GM19238 (cell line): ENCODE measurements around the gene L3MBTL4.
"Not testable (repeated sequence)": the region's sequence is repeated elsewhere in the genome, so short reads cannot be mapped to it uniquely, and the experiment has no call there.

Experiments used
- DNase-seq: peaks from one replicate; pipeline ENCODE4 v3.0.0; 2011; ENCODE audit warnings: low spot score; ENCODE audit not compliant: insufficient read length

L3MBTL4 gene

DNA sequence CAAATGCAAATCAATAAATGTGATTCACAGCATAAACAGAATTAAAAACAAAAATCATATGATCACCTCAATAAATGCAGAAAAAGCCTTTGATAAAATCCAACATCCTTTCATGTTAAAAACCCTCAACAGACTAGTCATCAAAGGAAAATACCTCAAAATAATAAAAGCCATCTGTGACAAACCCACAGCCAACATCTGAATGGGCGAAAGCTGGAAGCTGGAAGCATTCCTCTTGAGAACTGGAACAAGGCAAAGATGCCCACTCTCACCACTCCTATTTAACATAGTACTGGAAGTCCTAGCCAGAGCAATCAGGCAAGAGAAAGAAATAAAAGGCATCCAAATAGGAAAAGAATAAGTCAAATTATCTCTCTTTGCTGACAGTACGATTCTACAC, 367.1 kb downstream of the L3MBTL4 start:
- not testable (repeated sequence) for DNase-seq

- DNase-seq = no peak
These were observed 369.9 kb downstream of the L3MBTL4 start for GRCh38 chr18:6044773-6045172.

DNA sequence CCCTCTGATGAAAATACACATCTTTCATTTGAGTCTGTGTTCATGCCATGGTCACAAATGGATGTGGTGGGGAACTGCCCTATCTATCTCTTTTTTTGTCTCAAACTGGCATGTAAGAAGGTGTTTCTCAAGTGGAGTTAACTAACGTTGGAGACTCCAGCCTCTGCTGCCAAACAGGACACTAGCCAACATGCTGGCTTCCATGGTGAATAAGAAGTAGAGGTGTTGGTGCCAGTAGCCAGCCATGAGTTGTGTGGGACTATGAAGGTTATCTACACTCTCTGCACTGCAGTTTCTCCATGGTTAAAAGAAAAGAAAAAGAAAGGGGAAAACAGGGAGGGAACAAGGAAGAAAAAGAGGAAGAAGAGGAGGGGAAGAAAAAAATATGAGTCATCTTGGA, 370.4 kb downstream of the L3MBTL4 start:
- no peak for DNase-seq

DNA sequence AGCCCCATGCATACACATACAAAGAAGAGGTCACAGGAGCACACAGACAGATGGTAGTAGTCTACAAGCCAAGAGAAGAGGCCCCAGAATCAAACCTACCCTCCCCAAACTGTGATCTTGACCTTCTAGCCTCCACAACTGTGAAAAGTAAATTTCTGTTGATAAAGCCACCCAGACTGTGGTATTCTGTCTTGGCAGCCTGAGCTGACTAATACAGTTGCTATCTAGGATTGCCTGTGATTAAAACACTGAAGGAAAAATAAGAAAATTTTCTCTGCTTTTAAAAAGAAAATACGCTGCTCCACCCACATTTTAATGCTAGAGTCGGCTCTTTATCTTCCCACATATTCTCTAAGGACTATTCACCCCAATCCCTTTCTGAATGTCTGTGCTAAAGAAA, 375.7 kb downstream of the L3MBTL4 start:
- no peak for DNase-seq

DNA sequence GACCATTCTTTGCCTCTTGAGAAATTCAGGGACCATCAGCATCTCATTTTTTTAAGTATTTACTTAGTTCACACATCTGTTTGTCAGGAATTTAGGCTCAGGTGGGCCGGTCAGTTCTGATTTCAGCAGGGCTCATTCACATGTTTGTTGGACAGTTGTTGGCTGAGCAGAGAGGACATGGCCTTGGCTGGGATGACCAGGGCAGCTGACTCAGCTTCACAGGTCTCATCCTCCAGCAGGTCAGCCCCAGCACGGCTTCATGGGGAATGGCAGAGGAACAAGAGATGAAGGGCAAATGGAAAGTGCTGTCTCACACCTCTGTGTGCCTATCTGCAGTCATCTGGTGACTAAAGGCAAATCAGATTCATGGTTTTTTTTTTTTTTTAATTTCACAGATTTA, 383.3 kb downstream of the L3MBTL4 start:
- no peak for DNase-seq

DNA sequence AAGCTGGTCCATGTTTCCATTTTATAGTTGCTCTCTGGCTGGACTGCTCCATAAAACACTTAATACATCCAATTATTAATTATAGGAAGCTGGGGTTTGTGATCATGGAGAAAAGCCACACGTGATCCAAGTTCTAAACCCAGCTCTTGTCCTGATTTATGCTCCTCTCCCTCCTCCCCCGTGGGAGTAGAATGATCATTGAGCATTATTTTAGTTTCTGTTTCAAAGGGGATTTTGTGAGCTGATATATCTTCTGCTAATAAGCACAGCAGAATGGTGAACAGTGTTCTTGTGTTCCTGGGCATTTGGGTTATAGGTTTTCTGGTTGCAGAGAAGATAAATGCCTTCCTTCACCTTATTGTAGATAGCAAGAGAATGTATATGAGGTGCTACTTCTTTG, 383.7 kb downstream of the L3MBTL4 start:
- DNase-seq = no peak

GRCh38 chr18:6024745-6025248, 389.9 kb downstream of the L3MBTL4 start:
- DNase-seq = no peak

GRCh38 chr18:6023551-6023950, 391.2 kb downstream of the L3MBTL4 start:
- DNase-seq = no peak

DNA sequence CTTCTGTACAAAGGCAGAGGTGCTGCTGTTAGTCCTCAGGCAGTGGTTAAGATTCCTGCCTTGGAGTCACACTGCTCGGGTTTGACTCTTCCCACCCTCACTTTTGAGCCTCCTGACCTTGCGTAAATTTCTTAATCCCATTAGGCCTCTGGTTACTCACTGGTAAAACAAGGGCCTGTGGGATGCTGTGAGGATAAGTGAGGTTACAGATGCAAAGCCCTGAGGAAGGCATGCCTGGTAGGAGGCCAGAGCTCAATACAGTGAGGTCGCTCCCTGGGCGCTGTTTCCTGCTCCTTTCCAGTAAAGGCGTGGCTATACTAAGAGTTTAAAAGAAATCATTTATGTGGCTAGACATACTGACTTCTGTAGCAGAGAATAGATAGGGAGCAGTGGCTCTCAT, 391.9 kb downstream of the L3MBTL4 start:
- DNase-seq = no peak

DNA sequence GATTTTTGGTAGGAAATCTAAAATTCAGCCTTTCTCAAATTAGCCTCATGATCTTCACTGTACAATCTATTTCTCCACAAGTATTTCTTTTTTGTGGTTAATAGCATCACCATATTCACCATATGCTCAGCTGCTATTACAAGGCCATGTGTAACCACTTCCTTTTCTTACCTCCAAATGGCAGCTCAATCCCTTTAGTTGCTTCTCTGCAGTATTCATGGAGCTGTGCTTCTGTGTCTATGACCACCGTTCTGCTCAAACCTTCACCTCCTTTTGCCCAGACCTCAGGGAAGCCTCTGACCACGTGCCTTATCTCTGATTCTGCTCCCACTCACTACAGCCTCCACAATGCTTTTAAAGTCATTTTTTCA, 392.7 kb downstream of the L3MBTL4 start:
- DNase-seq = no peak

DNA sequence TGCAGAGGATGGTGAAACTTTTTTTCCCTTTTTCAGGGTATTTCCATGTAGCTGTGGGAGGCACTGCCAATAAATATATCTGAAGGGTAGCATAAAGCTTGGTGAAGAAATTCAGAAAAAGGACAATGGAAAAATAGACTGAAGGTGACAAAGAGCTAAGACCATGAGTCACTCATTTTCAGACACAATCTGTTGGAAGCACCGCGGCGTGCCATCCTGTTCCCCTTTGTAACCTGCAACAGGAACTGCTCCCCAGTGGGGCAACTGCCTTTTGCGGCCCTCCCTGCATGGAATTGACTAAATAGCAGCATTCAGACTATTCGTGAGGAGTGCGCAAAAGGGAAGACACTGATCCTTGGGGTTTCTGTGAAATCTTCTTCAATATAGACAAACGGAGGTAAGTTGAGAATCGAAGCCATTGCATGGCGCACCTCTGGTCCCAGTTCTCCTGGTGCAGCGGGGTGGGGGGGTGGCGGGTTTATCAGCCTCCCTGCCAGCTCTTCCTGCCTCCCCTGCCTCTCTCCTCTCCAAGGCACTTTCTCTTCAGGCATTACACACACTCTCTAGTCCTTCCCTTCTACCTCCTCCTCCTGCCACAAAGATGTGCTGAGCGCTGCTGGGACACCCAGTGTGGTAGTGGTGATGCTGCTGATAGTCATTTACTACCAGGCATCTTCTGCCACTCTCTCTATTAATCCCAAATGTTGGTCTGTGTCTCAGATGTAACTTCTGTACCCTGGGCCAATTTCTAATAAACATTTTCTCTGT, 393.2 kb downstream of the L3MBTL4 start:
- no peak for DNase-seq

DNA sequence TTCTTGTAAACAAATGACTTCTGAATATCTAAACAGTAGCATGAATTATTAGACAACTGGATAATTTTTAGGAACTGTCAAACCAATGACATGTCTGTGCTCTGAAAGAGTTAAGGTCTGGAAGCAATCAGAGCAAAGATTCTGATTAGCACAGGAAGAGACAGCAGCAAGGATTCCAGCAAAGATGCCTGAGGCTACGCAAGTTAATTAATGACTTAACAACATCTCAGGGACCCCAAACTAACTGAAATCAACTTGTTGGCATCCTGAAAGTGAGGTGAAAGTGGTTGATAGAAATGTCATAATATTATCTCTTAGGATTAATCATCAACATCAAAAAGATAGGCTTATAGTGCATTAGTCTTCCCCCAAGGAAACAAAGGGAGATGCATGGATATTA, 396.0 kb downstream of the L3MBTL4 start:
- DNase-seq = no peak

DNA sequence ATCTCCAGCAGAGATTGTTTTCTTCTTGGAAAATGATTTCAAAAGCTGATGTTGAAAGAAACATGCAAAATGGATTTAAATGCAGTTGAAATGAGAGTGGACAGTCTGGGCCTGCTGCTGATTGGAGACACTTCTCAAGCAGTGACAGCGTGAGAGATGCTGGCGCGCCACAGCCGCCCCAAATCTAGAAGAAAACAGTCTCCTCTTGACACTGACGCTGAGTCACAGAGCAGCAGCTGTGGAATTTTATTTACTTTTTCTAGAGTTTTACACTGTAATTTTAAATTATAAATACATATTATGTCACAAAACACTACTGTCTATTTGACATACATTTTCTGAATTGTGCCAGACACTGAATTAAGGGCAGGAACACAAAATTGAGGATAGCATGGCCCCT, 397.5 kb downstream of the L3MBTL4 start:
- no peak for DNase-seq

- no peak for DNase-seq
These were observed 399.3 kb downstream of the L3MBTL4 start for GRCh38 chr18:6015364-6015763.

- no peak for DNase-seq
These were observed 401.4 kb downstream of the L3MBTL4 start for GRCh38 chr18:6013171-6013810.

- DNase-seq = no peak
These were observed 403.8 kb downstream of the L3MBTL4 start for GRCh38 chr18:6010921-6011320.

GRCh38 chr18:6010284-6010683, 404.4 kb downstream of the L3MBTL4 start:
- no peak for DNase-seq

GRCh38 chr18:6009756-6010155, 405.0 kb downstream of the L3MBTL4 start:
- no peak for DNase-seq

GRCh38 chr18:6004683-6005082, 410.0 kb downstream of the L3MBTL4 start:
- peak; percentile 27 for DNase-seq

GRCh38 chr18:6004119-6004518, 410.6 kb downstream of the L3MBTL4 start:
- no peak for DNase-seq

DNA sequence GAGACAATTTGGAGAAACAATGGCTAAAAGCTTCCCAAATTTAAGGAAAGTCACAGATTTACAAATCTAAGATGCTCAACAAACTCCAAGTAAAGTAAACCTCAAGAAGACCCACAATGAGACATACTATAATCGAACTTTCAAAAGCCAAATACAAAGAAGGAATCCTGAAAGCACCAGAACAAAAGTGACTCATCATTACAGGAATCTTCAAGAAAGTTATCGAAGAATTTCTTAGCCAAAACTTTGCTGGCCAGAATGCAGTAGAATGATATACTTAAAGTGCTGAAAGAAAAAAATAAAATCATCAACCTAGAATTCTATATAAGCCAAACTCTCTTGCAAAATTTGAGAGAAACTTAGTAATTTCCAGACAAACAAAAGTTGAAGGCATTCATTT, 412.8 kb downstream of the L3MBTL4 start:
- no peak for DNase-seq

- DNase-seq = no peak
These were observed 415.8 kb downstream of the L3MBTL4 start for GRCh38 chr18:5998907-5999306.
